Measurements from ENCODE around the gene ZSWIM5.

DNA sequence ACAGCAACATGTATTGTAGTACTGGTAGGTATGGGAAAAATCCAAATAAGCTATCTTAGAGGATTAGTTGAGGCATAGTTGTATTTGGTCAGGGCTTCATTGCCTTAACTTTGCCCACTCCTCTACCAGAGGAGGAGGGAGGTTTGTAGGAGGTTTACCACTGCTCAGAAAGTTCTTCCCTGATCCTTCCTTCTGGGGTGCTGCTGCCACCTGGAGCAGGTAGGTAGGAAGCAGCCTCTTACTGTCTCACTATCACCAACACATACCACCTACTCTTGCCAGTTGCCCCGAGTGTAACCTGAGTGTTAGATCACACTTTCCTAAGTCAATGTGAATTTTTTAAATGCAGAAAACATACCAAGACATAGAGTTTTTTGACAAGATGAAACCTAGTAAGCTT, 24.1 kb upstream of the ZSWIM5 start:
- TF ChIP-seq, protein P1, sequence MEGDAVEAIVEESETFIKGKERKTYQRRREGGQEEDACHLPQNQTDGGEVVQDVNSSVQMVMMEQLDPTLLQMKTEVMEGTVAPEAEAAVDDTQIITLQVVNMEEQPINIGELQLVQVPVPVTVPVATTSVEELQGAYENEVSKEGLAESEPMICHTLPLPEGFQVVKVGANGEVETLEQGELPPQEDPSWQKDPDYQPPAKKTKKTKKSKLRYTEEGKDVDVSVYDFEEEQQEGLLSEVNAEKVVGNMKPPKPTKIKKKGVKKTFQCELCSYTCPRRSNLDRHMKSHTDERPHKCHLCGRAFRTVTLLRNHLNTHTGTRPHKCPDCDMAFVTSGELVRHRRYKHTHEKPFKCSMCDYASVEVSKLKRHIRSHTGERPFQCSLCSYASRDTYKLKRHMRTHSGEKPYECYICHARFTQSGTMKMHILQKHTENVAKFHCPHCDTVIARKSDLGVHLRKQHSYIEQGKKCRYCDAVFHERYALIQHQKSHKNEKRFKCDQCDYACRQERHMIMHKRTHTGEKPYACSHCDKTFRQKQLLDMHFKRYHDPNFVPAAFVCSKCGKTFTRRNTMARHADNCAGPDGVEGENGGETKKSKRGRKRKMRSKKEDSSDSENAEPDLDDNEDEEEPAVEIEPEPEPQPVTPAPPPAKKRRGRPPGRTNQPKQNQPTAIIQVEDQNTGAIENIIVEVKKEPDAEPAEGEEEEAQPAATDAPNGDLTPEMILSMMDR (IDR thresholded peaks at IDR 0.05 in 4 of 5, conservative IDR thresholded peaks at IDR 0.05 in 1 of 5), result no peak
- TF ChIP-seq POLR2A (IDR thresholded peaks at IDR 0.05), result no peak

Measured in gastrocnemius medialis (tissue), 4 donors.